H1 (cell line): ENCODE measurements around the gene ATXN7L3. TPM values are rescaled to one million over a fixed set of nuclear protein-coding genes. Genes with fewer than 3 reads are reported as not detected.

Experiments used
- BCL11A ChIP-seq, 2 experiments: IDR thresholded peaks; one replicate each; pipeline ENCODE4 v1.6.1; 2011; ENCODE audit warnings: low read depth in 2 of 2, low read length in 2 of 2, mild to moderate bottlenecking in 2 of 2
- BRCA1 ChIP-seq: IDR thresholded peaks from 2 replicates; pipeline ENCODE4 v1.6.1; 2012; ENCODE audit warnings: low read depth, low read length, improper control_type of control experiment
- CBX8 ChIP-seq: fragments of 300-800, 300-1000 bp; sonication (generic); IDR thresholded peaks from 2 replicates; pipeline ENCODE4 v1.7.1; 2016; ENCODE audit warnings: low read depth, low read length, borderline replicate concordance
- CREB1 ChIP-seq: IDR thresholded peaks from 2 replicates; pipeline ENCODE4 v1.6.1; 2012; ENCODE audit warnings: inconsistent platforms
- CTCF ChIP-seq, 3 experiments: IDR thresholded peaks; 1 replicate in 2 of 3; 2 replicates in 1 of 3; pipeline versions ENCODE4 v1.5.1 to v1.6.1; 2011; ENCODE audit warnings: low read length in 3 of 3, mild to moderate bottlenecking in 3 of 3, inconsistent platforms in 2 of 3, low read depth in 1 of 3, moderate library complexity in 1 of 3; ENCODE audit not compliant: insufficient read depth in 1 of 3; ENCODE audit errors: control extremely low read depth in 1 of 3
- EP300 ChIP-seq, 2 experiments: IDR thresholded peaks; 1 replicate in 1 of 2; 2 replicates in 1 of 2; pipeline ENCODE4 v1.6.1; 2011 to 2012; ENCODE audit warnings: low read depth in 2 of 2, low read length in 2 of 2, mild to moderate bottlenecking in 2 of 2, borderline replicate concordance in 1 of 2, inconsistent platforms in 1 of 2, moderate library complexity in 1 of 2
- FOSL1 ChIP-seq: IDR thresholded peaks from 2 replicates; pipeline ENCODE4 v1.6.1; 2011; ENCODE audit warnings: mild to moderate bottlenecking, low read depth, low read length, moderate library complexity; ENCODE audit not compliant: insufficient read depth
- JUN ChIP-seq: IDR thresholded peaks from 2 replicates; pipeline ENCODE4 v1.6.1; 2011; ENCODE audit warnings: low read depth, mild to moderate bottlenecking, improper control_type of control experiment, low read length
- KDM1A ChIP-seq: fragments of 200-600, 300-600 bp; sonication (generic); IDR thresholded peaks from 2 replicates; pipeline ENCODE4 v1.7.1; 2016; ENCODE audit warnings: mild to moderate bottlenecking, low read length, borderline replicate concordance
- NANOG ChIP-seq: IDR thresholded peaks from 2 replicates; pipeline ENCODE4 v1.6.1; 2011; ENCODE audit warnings: low read length, low read depth, mild to moderate bottlenecking, inconsistent platforms; ENCODE audit not compliant: insufficient read depth, poor library complexity, severe bottlenecking
- NRF1 ChIP-seq: IDR thresholded peaks from 2 replicates; pipeline ENCODE4 v1.6.1; 2011; ENCODE audit warnings: mild to moderate bottlenecking, low read depth, low read length, improper control_type of control experiment
- PHF8 ChIP-seq: fragments of 200-600 bp; sonication (generic); conservative IDR thresholded peaks from 2 replicates; pipeline ENCODE4 v1.7.1; 2012; ENCODE audit warnings: low read depth, mild to moderate bottlenecking, inconsistent platforms, low read length, moderate library complexity
- RAD21 ChIP-seq, 2 experiments: IDR thresholded peaks in 1 of 2; conservative IDR thresholded peaks in 1 of 2; 2 replicates each; pipeline ENCODE4 v1.6.1; 2011; ENCODE audit warnings: low read depth in 2 of 2, low read length in 2 of 2, improper control_type of control experiment in 1 of 2, inconsistent platforms in 1 of 2, mild to moderate bottlenecking in 1 of 2, moderate library complexity in 1 of 2
- SAP30 ChIP-seq: fragments of 300-600 bp; sonication (generic); IDR thresholded peaks from 2 replicates; pipeline ENCODE4 v1.7.1; 2012; ENCODE audit warnings: low read length, moderate library complexity, mild to moderate bottlenecking, inconsistent platforms; ENCODE audit not compliant: insufficient read depth, insufficient replicate concordance
- SIX5 ChIP-seq: IDR thresholded peaks from 2 replicates; pipeline ENCODE4 v1.6.1; 2011; ENCODE audit warnings: mild to moderate bottlenecking, low read depth, low read length
- SP1 ChIP-seq: IDR thresholded peaks from 2 replicates; pipeline ENCODE4 v1.6.1; 2011; ENCODE audit warnings: low read depth, low read length
- SRF ChIP-seq: IDR thresholded peaks from 2 replicates; pipeline ENCODE4 v1.6.1; 2011; ENCODE audit warnings: mild to moderate bottlenecking, low read depth, low read length, moderate library complexity
- TAF7 ChIP-seq: optimal IDR thresholded peaks from 2 replicates; pipeline ENCODE3; 2011; ENCODE audit warnings: low read depth, mild to moderate bottlenecking, inconsistent platforms, low read length, moderate library complexity, borderline replicate concordance
- TEAD4 ChIP-seq: IDR thresholded peaks from 2 replicates; pipeline ENCODE4 v1.6.1; 2012; ENCODE audit warnings: low read depth, low read length, inconsistent platforms, mixed read lengths
- polyA plus RNA-seq, 7 experiments: library from polyadenylated mRNA; depleted of rRNA in 3 of 7; stranded (reverse) in 5 of 7; unstranded in 2 of 7; fragments of >200 nt in 5 of 7; fragments of 200-250 nt in 2 of 7; gene quantifications; 1 replicate in 5 of 7; 2 replicates in 1 of 7; 4 replicates in 1 of 7; pipeline versions ENCODE4 v1.2.1 to v1.2.3, GENCODE V29; 2011 to 2013; ENCODE audit warnings: missing spikeins in 2 of 7, mixed read lengths in 2 of 7
- total RNA-seq: library from RNA; stranded (reverse); fragmentation: NEBNext Ultra II Directional; extraction: Animal tissue kit (Norgen Biotek cat#: 25700); gene quantifications from 2 replicates; pipeline ENCODE4 v1.2.1, GENCODE V29; 2021
- TF ChIP-seq, protein P1 (sequence below): IDR thresholded peaks from 2 replicates; pipeline ENCODE4 v1.6.1; 2011; ENCODE audit warnings: low read depth, mild to moderate bottlenecking, low read length; ENCODE audit not compliant: insufficient read depth

ATXN7L3 gene
- total and polyA plus RNA-seq, 2 of the 8 experiments (the other 6 are each of a cell fraction or from before 2014, with no cell fraction given), result 53.7 to 103 TPM

GRCh38 chr17:44199553-44200477 lies at the start of gene ATXN7L3 (continued):
- peak; percentile 69 for TF ChIP-seq TAF7
- TF ChIP-seq SP1, result peak; percentile 86
- TF ChIP-seq NANOG, result no peak
- TF ChIP-seq CREB1, result peak; percentile 94
- TF ChIP-seq SAP30, result no peak
- TF ChIP-seq NRF1, result no peak
- TF ChIP-seq TEAD4, result no peak
- TF ChIP-seq CTCF (IDR thresholded peaks at IDR 0.05; ENCODE audit: control extremely low read depth in 1 of 3, insufficient read depth in 1 of 3, low read depth in 1 of 3, low read length in 3 of 3), result no peak
- TF ChIP-seq PHF8, result peak; percentile 37; the same call in 1 of the 2 replicates
- no peak for TF ChIP-seq KDM1A
- TF ChIP-seq BRCA1, result no peak
- TF ChIP-seq JUN, result no peak
- TF ChIP-seq CBX8, result no peak
- no peak for TF ChIP-seq SIX5
- no peak for TF ChIP-seq FOSL1
- TF ChIP-seq RAD21 (IDR thresholded peaks at IDR 0.05 in 1 of 2, conservative IDR thresholded peaks at IDR 0.05 in 1 of 2; ENCODE audit: low read depth in 2 of 2, low read length in 2 of 2), result no peak
- TF ChIP-seq, protein P1, sequence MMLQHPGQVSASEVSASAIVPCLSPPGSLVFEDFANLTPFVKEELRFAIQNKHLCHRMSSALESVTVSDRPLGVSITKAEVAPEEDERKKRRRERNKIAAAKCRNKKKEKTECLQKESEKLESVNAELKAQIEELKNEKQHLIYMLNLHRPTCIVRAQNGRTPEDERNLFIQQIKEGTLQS, result 0 out of 2 replicates have a peak, but pooled peaks have one; percentile 33
- no peak for TF ChIP-seq BCL11A (IDR thresholded peaks at IDR 0.05; ENCODE audit: low read depth in 2 of 2, low read length in 2 of 2)
- no peak for TF ChIP-seq SRF
- no peak for TF ChIP-seq EP300 (IDR thresholded peaks at IDR 0.05; ENCODE audit: borderline replicate concordance in 1 of 2, low read depth in 2 of 2, low read length in 2 of 2)
